ENCODE results near the gene EFCAB12.

EFCAB12 gene

GRCh38 chr3:129442947-129443346 lies 14.5 kb upstream of the EFCAB12 start:
- DNase-seq: no peak

GRCh38 chr3:129442486-129442885 lies 14.1 kb upstream of the EFCAB12 start:
- DNase-seq: no peak

DNA sequence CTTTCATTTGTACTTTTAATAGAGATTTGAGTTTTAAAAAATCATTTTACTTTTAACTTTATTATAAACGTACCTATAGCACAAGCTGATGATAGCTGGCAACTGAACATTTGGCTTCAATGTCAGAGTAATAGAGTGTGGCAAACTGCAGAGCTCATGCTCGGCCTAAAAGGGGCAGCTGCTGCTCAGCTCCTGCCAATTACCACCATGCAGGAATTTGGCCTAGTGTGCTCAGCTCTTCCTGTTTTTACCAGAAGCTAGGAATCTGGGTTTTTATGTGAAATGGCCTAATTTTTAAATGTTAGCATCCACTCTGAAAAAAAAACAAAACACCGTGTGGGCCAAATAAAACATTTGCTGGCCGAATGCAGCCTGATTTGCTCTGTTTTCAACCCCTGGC lies 13.3 kb upstream of the EFCAB12 start:
- no peak for DNase-seq

DNA sequence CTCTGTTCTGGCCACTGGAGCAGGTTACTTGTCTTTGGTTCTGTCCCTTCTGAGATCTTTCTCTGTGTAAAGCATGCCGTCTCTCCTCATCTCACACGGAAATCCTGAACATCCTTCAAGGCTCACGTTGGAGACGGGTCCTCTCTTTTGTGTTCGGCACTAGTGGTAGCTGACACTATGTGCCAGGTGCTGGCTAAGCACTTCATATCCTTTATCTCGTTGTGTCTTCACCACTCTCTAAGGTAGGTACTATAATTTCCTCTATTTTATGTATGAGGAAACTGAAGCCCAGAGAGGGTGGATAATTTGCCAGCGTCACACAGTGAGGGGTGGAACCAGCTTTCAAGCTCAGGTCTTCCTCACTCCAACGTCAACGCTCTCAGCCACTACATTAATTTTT lies 12.8 kb upstream of the EFCAB12 start:
- DNase-seq: no peak

- DNase-seq: no peak
Observed at GRCh38 chr3:129440618-129441190, 12.3 kb upstream of the EFCAB12 start.

DNA sequence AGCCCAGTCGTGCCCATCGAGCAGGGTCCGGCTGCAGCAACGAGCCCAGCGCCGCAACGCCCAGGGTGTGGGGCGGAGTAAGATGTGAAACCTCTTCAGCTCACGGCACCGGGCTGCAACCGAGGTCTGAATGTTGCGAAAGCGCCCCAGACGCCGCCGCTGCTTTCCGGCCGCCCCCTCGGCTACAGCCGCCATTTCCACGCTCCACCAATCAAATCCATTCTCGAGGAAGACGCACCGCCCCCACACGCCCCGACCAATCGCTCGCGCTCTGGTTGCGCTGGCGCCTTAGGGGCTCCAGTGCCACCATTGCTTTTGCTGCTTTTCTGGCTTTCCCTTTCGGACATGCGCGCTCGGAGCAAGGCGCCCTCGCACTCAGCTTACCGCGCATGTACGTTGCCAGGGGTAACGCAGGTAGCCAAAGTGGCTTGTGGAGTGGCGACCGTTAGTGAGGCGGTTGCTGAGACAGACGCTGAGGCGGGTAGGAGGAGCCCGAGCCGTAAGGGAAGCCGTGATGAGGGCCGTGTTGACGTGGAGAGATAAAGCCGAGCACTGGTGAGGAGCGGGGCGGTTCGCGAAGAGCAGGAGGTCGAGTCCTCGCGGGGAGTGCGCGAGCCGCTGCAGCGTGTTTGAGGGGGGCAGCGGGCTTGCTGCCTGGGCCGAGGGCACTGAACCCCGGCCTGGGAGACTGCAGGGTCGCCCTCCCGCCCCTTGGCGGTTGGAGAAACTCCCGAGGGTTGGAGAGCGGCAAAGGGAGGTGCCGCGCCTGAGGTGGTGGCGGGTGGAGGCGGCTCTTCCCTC lies 11.6 kb upstream of the EFCAB12 start, which contains the start of the genes IFT122 and MBD4:
Gene IFT122 (plus strand): TSS at position 408 of the 801 bp plus-strand sequence. CDS start 107 bp downstream, at position 515.
Gene MBD4 (minus strand): TSS at position 132 of the 801 bp plus-strand sequence. CDS start 115 bp downstream, at position 17.
- peak; percentile 89 to 100 for DNase-seq

- DNase-seq: peak in 1 of 2 donors; percentile 13
Observed at GRCh38 chr3:129439226-129439816, 10.9 kb upstream of the EFCAB12 start.

DNA sequence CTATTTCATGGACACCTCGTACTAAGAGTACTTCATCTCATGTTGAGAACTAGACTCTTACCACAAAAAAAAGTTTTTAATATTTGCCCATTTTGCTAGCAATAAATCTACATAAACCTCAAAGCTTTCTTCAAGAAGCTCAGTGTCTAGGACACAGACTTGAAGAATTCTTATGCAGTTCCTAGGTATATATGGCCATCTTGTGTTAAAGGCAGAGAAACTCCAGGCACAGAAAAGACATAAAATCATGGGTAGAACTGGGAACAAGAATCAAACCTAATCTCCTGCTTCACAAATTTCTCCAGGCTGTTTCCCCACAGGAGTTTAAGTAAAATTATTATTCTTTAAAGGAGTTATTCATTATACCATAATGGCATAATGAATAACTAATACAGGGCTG lies 6.9 kb upstream of the EFCAB12 start:
- DNase-seq: no peak

DNA sequence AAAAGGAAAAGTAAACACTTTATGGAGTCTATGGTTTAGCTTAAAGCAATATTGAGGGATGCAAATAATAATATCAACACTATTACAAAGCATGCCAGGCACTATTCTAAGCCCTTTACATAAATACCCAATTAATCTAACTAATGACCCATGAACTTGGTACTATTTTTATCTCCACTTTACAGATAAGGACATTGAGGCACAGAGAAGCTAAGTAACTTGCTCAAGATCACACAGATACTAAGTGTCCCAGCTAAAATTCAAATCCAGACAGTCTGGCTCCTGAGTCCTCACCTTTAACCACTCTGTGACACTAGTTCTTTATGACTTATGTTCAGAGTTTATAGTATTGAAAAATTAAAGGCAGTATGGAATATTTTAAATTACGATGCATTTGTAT lies 5.7 kb upstream of the EFCAB12 start:
- no peak for DNase-seq

GRCh38 chr3:129433565-129433964 lies 5.1 kb upstream of the EFCAB12 start:
- no peak for DNase-seq

DNA sequence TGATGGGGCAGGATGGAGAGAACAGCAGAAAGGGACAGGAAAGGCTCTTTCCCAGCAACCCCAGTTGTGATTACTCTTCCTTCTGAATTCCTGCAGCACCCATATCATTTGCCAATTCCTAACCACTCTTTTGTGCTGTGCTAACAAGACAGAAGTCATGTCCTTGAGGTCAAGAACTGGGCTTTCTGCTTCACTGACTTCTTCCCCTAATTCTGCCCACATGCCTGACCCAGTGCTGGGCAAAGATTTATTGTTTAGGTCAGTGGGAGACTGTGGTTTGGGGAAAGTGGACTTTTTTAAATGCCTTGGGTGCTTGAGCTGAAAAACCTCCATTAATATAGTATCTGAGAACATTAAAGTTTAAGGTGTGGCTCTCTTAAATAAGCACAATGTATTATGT lies 4.2 kb upstream of the EFCAB12 start:
- DNase-seq: no peak

- DNase-seq: no peak
Observed at GRCh38 chr3:129432036-129432435, 3.6 kb upstream of the EFCAB12 start.

DNA sequence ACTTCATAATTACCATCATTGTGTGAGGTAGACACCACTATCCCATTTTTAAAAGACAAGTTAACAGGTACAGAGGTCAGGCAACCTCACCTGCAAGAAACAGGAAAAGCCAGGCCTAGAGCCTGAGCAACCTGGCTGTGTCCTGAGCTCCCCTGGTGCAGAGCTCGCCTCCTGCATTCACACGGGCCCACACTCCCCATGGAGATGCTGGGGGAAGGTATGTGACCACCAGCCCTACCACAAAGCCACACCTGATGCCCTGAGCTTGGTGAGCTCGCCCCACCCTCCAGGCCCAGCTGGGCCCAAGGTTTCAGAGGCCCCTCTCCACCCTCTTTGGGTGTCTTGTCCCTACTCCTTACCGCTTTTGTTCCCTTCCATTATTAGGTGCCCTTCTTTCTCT lies 1.2 kb upstream of the EFCAB12 start:
- DNase-seq: no peak

GRCh38 chr3:129429080-129429451 lies 630 bp upstream of the EFCAB12 start:
- DNase-seq: no peak

GRCh38 chr3:129428007-129428375 lies 445 bp downstream of the EFCAB12 start:
- DNase-seq: no peak

GRCh38 chr3:129425619-129426018 lies 2.8 kb downstream of the EFCAB12 start:
- no peak for DNase-seq

DNA sequence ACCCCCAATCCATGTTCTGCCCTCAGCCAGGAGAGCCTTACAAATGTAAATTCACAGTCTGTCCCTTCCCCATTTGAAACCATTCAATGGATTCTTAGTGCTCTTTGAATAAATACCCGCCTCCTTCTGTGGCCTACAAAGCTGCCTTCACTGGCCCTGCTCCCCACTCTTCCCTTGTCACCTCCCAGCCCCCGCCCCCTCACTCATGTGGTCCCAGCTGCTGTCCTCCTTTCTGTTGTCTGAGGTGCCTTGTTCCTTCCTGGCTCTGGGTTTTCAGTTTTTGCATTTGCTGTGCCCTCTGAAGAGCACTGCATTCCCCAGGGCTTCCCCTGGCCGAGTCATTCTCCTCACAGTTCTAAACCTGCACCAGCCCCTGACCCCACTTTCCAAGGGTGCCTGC lies 3.2 kb downstream of the EFCAB12 start:
- no peak for DNase-seq

GRCh38 chr3:129424185-129424841 lies 4.1 kb downstream of the EFCAB12 start:
- DNase-seq: no peak

DNA sequence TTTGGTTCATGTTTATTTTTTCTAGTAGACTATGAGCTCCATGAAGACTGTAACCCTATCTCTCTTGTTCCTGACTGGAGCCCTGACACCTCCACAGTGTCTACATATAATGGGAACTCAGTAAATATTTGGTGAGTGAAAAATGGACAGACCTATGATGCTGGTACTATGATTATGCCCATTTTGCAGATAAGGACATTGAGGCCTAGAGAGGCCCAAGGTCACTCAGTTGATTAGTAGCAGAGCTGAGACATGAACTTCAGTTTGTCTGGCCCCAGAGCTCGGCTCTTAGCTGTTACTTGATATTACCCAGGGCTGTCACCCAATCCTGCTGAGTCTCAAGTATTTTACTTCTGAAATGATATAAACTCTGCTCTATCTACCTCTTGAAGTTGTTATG lies 5.5 kb downstream of the EFCAB12 start:
- no peak for DNase-seq

DNA sequence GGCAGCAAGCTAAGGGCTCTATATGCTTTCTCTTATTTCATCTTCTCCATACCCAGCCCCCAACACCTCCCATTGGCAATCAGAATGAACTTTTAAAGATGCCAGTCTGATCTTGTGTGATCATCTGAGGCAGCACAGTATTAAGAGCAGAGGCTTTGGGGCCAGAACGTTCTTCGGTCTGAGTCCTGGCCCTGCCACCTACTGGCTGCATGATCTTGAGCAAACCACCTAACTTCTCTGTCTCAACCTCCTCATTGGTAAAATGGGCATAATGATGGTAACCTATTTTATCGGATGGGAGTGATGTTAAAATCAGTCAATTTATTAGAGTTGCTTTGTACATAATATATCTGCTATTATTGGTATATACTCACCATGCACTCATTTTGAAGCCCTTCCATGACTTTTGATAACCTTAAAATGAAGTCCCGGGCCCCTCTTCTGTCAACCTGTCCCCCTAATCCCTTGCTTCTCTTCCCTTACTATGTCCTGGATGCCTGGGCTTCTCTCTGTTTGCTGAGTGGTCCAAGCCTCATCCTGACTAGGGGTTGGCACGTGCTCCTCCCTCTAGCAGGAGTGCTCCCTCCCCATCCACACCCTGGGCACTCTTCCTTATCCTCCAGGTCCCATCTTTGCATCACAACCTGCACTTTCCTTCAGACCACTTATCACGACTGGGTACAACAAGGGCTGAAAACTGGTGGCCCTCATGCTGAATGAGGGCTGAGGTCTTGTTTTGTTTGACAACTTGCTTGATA lies 6.3 kb downstream of the EFCAB12 start:
- no peak for DNase-seq

DNA sequence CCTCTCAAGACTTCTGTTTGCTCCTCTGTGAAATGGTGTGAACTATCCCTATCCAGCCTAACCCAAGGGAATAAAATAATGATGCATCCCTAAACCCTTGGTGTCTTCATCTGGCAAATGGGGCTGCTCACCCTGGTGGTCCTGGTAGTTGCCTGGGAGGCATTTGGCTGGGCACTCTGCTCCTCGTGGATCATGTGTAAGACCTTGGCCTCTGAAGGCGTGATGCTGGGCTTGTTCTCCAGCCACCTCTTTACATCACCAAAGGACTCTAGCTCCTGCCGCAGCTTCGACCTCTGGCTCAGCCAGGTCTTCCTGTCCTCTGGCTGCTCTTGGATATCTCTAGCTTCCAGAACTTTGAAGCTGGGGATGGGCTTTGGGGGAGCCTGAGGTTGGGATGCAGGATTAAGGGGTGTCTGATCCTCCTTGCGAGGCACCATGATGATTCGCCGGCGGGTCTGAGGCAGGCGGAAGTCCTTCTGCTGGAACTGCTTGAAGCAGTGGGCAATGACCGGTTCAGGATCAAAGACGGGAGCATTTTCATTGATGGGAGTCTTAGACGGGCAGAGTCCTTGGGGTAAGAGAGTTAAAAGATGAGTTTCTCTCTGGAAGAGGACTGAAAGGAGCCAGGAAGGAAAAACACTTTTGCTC lies 7.1 kb downstream of the EFCAB12 start:
- no peak for DNase-seq

DNA sequence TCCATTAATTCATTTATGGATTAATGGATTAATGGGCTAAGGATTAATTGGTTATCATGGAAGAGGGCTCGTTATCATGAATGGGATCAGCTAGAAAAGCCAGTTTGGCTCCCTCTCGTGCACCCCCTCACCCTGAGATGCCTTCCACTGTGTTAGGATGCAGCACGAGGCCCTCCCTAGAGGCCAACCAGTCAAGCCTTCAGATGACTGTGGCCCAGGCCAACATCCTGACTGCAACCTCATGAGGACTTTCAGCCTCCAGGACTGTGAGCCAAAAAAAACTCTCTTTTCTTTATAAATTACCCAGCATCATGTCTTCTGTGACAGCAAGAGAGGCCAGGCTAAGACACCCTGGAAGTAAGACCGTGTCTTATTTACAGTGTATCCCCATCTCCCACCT lies 9.0 kb downstream of the EFCAB12 start:
- DNase-seq: no peak

All from bone marrow (tissue), 2 donors.